ENCODE results near the gene KANK2.
A peak's percentile ranks its signal among the peaks of the same experiment; 100 is the strongest.

The KANK2 gene

DNA sequence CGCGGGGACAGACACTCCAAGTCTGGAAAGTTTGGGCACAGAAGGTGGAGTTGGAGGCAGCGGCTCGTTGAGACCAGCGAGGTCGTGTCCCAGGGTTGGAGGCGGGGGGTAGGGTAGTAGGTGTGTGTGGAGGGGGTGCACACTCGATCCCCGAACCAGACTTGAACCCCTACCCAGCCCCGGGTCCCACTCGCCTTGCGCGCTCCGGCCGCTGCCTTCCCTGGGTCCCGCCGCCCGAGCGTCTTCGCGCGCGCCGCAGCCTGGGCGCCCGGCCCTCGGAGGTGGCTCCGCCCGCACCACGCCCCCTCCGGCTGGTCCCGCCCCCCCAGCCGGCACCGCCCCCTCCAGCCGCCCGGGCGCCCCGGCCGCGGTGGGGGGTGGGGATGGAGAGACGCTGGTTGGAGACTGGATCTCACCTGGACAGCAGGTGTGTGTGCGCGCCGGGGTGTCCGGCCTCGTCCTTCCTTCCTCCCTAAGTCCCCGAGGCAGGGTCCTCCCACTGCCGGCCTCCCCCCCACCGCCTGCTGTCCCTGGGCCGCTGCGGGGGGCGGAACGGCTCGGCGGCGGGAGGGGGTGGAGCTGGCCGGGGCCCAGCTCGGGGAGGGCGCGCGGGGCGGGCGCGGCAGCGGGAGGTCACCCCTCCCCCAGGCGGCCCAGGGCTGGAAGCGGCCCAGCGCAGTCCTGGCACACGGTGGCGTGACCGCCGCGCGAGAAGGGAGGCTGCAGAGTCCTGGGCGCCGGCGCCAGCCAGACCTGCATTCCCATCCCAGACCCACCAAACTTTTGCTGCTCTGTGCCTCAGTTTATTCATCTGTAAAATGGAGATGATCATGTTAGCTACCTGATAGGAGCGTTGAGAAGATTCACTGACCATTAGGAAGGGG lies at the start of gene KANK2:
Gene KANK2, minus strand, starts transcription at position 255 of the 884 bp plus-strand sequence. CDS start 3,034 bp downstream, outside the sequence.
- H3K36me3 ChIP-seq (ENCODE audit: insufficient read depth, low read depth, low read length) = peaks cover 9% of the 10 kb centered on the region; the same call in 1 of the 2 replicates
- H3K27ac ChIP-seq (ENCODE audit: low read length) = no peak within 1 kb of the TSS
- peak within 1 kb of the TSS; percentile 78 for H3K4me3 ChIP-seq (ENCODE audit: low read length)
- H3K27me3 ChIP-seq (ENCODE audit: insufficient read depth, low read length) = no peaks in the 10 kb centered on the region
- H3K9ac ChIP-seq (ENCODE audit: low read depth, low read length) = peak within 1 kb of the TSS; percentile 78
- H3K9me3 ChIP-seq (ENCODE audit: insufficient read depth, low read depth, low read length) = no peaks in the 10 kb centered on the region
- no peaks in the 10 kb centered on the region for H3K4me1 ChIP-seq (ENCODE audit: insufficient read depth, low read length)

- H3K36me3 ChIP-seq (ENCODE audit: insufficient read depth, low read depth, low read length) = peaks cover 42% of the 10 kb centered on the region
- H3K9me3 ChIP-seq (ENCODE audit: insufficient read depth, low read depth, low read length) = no peaks in the 10 kb centered on the region
- no peaks in the 10 kb centered on the region for H3K27me3 ChIP-seq (ENCODE audit: insufficient read depth, low read length)
- H3K27ac ChIP-seq (ENCODE audit: low read length) = no peak overlapping the region
- H3K4me3 ChIP-seq (ENCODE audit: low read length) = no peak overlapping the region
- H3K9ac ChIP-seq (ENCODE audit: low read depth, low read length) = no peak overlapping the region
- H3K4me1 ChIP-seq (ENCODE audit: insufficient read depth, low read length) = no peaks in the 10 kb centered on the region
Measured at GRCh38 chr19:11246941-11247340, 49.6 kb upstream of the KANK2 start.

DNA sequence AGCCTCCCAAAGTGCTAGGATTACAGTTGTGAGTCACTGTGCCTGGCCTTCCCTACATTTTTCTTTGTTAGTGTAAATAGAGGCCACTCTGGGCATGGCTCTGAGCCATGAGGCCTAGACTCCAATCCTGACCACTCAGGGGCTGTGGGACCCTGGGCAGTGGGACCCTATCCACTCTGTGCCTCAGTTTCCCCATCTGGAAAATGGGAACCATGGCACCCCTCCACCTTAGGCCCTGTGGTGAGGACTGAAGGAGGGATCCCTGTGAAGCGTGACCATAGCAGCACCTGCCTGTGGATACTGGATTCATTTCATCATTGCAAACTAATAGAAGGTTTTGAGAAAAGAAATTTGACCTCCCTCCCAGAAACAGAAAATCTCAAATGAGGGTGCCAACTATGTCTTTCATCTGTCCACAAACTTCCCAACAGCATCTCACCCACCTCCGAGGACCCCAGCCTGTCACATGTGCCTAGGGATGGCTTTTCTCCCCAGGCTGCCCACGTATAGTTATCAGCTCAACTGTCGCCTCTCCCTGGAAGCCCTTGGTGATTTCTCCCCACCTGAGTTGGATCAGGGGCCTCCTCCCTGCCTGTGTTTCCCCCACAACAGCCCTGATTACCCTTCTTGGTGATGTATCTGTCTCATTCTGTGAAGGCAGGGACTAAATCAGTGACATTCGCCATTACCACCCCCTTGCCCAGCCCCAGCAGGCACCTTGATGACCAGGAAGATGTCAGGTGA lies 47.7 kb upstream of the KANK2 start:
- peaks cover 30% of the 10 kb centered on the region for H3K36me3 ChIP-seq (ENCODE audit: insufficient read depth, low read depth, low read length)
- no peak overlapping the region for H3K27ac ChIP-seq (ENCODE audit: low read length)

DNA sequence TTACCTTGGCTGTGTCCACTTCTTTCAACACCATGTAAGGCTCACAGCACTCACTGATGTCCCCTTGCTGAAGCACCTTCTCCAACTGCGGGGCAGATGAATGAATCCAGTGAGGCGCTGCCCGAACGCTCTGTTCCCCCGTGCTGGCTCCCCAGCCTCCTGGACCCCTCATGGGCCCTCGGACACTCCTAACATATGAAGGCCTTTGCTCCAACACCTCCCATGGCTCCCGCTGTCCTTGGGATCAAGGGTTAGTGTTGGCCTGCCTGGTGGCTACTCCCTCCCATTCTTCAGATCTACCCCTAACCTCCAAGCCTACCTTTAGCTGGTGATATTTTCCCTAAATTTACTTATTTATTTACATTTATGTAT lies 46.4 kb upstream of the KANK2 start:
- Histone ChIP-seq H3K4me1 (ENCODE audit: insufficient read depth, low read length) (no peaks in the 10 kb centered on the region), H3K27ac (ENCODE audit: low read length) (no peak overlapping the region), H3K9me3 (ENCODE audit: insufficient read depth, low read depth, low read length) (no peaks in the 10 kb centered on the region), H3K4me3 (ENCODE audit: low read length) (peak overlapping the region; percentile 33; the same call in 1 of the 2 replicates), H3K9ac (ENCODE audit: low read depth, low read length) (no peak overlapping the region), H3K36me3 (ENCODE audit: insufficient read depth, low read depth, low read length) (peaks cover 29% of the 10 kb centered on the region), H3K27me3 (ENCODE audit: insufficient read depth, low read length) (no peaks in the 10 kb centered on the region)

More for the DNA sequence above, 47.7 kb upstream of the KANK2 start:
- Histone ChIP-seq H3K9ac (ENCODE audit: low read depth, low read length) (no peak overlapping the region), H3K9me3 (ENCODE audit: insufficient read depth, low read depth, low read length) (no peaks in the 10 kb centered on the region), H3K27me3 (ENCODE audit: insufficient read depth, low read length) (no peaks in the 10 kb centered on the region), H3K4me3 (ENCODE audit: low read length) (no peak overlapping the region), H3K4me1 (ENCODE audit: insufficient read depth, low read length) (no peaks in the 10 kb centered on the region)

DNA sequence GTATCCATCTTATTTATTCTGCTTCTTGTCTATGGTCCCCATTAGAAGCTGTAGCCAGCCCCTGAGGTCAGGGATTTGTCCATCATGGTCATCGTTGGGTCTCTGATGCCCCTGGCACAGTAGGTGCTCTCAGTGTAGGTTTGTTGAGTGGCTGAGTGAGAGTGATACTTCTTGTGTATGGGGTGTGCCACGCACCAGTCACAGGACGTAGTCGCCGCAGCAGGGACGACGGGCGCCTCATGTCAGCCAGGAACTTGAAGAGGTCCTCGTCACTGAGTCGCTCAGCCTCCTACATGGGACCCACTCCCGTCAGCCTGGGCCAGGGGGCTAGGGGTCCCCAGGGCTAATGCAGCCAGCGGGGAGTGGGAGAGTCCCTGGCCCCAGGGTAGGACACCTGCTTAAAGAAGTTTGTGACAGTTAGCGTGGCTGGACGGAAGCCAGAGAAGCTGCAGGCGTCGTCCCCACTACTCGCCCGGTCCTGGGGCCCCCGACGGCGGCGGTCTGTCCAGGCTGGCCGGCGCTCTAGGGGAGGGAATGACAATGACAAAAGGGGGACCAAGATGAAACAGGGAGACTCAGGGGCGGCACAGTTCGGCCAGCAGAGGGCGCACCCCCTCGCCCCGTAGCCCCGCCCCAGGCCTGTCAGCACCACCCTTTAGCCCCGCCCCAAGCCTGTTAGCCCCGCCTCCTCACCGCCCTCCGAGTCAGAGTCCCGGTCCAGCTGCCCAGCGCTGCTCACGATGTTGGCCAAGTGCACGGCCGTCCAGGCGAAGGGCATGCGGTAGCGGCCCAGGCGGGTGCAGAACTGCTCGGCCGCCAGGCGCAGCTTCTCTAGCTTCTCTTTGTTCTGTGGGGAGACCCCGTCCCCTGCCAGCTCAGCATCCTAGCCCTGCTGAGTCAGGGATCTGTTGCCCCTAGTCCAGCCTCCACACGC lies 45.8 kb upstream of the KANK2 start:
- Histone ChIP-seq H3K27ac (ENCODE audit: low read length) (no peak overlapping the region), H3K36me3 (ENCODE audit: insufficient read depth, low read depth, low read length) (peaks cover 25% of the 10 kb centered on the region), H3K9me3 (ENCODE audit: insufficient read depth, low read depth, low read length) (no peaks in the 10 kb centered on the region), H3K4me3 (ENCODE audit: low read length) (peak overlapping the region; percentile 33; the same call in 1 of the 2 replicates), H3K9ac (ENCODE audit: low read depth, low read length) (no peak overlapping the region), H3K27me3 (ENCODE audit: insufficient read depth, low read length) (no peaks in the 10 kb centered on the region), H3K4me1 (ENCODE audit: insufficient read depth, low read length) (no peaks in the 10 kb centered on the region)

GRCh38 chr19:11242025-11242424 lies 44.7 kb upstream of the KANK2 start:
- Histone ChIP-seq H3K4me3 (ENCODE audit: low read length) (no peak overlapping the region), H3K9ac (ENCODE audit: low read depth, low read length) (no peak overlapping the region), H3K27me3 (ENCODE audit: insufficient read depth, low read length) (no peaks in the 10 kb centered on the region), H3K9me3 (ENCODE audit: insufficient read depth, low read depth, low read length) (no peaks in the 10 kb centered on the region), H3K36me3 (ENCODE audit: insufficient read depth, low read depth, low read length) (peaks cover 14% of the 10 kb centered on the region), H3K27ac (ENCODE audit: low read length) (no peak overlapping the region), H3K4me1 (ENCODE audit: insufficient read depth, low read length) (no peaks in the 10 kb centered on the region)

DNA sequence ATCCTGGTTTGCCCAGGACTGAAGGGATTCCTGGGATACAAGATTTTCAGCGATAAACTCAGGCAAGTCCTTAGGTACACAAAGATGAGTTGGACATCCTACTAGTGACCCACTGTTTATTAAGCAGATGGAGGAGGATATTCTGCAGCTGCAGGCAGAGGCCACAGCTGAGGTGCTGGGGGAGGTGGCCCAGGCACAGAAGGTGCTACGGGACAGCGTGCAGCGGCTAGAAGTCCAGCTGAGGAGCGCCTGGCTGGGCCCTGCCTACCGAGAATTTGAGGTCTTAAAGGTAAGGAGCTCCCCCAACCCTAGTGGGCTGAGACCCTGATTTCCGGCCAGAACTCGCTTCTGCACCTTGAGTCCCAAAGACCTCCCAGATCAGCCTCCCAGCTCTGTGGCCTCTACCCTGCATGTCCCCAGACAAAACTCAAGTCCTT lies 42.7 kb upstream of the KANK2 start:
- Histone ChIP-seq H3K27ac (ENCODE audit: low read length) (no peak overlapping the region), H3K9me3 (ENCODE audit: insufficient read depth, low read depth, low read length) (no peaks in the 10 kb centered on the region)

DNA sequence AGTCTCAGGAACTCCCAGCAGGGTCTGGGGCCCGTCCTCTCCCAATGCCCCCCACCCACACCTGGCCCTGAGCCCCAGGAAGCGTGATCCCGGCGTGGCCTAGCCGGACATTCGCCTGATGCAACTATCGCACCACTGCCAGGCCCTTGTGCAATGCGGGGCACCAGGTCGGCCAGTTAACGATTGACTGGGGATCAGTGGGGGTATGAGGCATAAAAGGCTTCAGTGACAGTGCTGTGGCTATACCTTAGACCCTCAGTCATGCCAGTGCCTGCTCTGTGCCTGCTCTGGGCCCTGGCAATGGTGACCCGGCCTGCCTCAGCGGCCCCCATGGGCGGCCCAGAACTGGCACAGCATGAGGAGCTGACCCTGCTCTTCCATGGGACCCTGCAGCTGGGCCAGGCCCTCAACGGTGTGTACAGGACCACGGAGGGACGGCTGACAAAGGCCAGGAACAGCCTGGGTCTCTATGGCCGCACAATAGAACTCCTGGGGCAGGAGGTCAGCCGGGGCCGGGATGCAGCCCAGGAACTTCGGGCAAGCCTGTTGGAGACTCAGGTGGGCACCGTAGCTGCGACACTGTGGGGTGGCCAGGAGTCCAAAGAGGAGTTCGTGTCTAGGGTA lies 42.1 kb upstream of the KANK2 start, which contains the start of gene ANGPTL8:
Gene ANGPTL8, plus strand, starts transcription at position 243 of the 624 bp plus-strand sequence. Its CDS starts 19 bp downstream, at position 262.
- Histone ChIP-seq H3K4me1 (ENCODE audit: insufficient read depth, low read length) (no peaks in the 10 kb centered on the region), H3K27me3 (ENCODE audit: insufficient read depth, low read length) (no peaks in the 10 kb centered on the region), H3K36me3 (ENCODE audit: insufficient read depth, low read depth, low read length) (peaks cover 18% of the 10 kb centered on the region), H3K4me3 (ENCODE audit: low read length) (no peak within 1 kb of the TSS), H3K9me3 (ENCODE audit: insufficient read depth, low read depth, low read length) (no peaks in the 10 kb centered on the region), H3K27ac (ENCODE audit: low read length) (no peak within 1 kb of the TSS), H3K9ac (ENCODE audit: low read depth, low read length) (no peak within 1 kb of the TSS)

More for the DNA sequence above, 42.7 kb upstream of the KANK2 start:
- no peak overlapping the region for H3K4me3 ChIP-seq (ENCODE audit: low read length)
- no peaks in the 10 kb centered on the region for H3K27me3 ChIP-seq (ENCODE audit: insufficient read depth, low read length)
- H3K4me1 ChIP-seq (ENCODE audit: insufficient read depth, low read length) = no peaks in the 10 kb centered on the region
- H3K36me3 ChIP-seq (ENCODE audit: insufficient read depth, low read depth, low read length) = peaks cover 18% of the 10 kb centered on the region
- H3K9ac ChIP-seq (ENCODE audit: low read depth, low read length) = no peak overlapping the region

DNA sequence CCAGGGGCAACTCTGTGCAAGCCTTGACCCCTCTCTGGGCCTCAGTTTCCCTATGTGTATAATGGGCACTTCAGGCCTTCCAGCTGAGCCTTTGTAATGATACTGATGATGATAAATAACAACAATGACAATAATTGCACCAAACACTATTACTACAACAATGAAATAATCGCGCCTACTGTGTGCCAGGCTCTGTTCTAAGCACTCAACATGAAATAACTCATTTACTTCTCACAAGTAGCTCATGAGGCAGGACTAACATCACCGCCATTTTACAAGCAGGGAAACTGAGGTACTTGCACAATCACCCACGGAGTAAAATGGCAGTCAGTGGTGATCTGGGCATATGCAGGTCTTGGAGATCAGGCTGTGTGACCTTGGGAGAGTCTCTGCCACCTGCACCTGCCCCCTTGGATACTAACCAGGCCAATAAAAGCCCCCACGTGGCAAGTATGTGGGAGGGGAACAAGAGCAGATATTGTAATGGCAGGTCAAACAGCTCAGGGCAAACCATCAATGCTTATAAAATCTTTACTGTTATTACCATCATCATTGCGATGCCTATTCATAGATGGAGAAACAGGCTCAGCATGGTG lies 41.5 kb upstream of the KANK2 start:
- H3K27me3 ChIP-seq (ENCODE audit: insufficient read depth, low read length) = no peaks in the 10 kb centered on the region
- no peaks in the 10 kb centered on the region for H3K4me1 ChIP-seq (ENCODE audit: insufficient read depth, low read length)
- H3K9me3 ChIP-seq (ENCODE audit: insufficient read depth, low read depth, low read length) = no peaks in the 10 kb centered on the region
- H3K36me3 ChIP-seq (ENCODE audit: insufficient read depth, low read depth, low read length) = peaks cover 18% of the 10 kb centered on the region
- no peak overlapping the region for H3K27ac ChIP-seq (ENCODE audit: low read length)
- H3K4me3 ChIP-seq (ENCODE audit: low read length) = no peak overlapping the region
- H3K9ac ChIP-seq (ENCODE audit: low read depth, low read length) = no peak overlapping the region

DNA sequence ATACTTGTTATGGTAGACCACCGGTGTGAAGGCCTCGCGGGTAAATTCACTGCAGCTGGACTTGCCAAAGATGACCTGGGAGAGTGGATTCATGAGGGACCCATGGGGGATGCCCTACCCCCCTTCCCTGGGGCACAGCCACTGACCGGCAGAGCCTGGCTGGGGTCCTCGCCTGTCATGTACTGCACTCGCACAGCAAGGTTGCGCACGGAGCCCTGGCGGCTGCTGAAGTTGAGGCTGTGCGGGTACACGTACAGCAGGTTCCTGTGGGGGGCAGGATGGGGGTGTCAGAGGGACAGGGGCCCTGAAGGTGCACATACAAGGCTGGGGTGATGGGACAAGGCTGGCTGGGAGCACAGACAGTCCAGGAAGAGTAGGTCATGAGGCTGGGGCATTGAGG lies 40.7 kb upstream of the KANK2 start:
- no peaks in the 10 kb centered on the region for H3K27me3 ChIP-seq (ENCODE audit: insufficient read depth, low read length)
- no peaks in the 10 kb centered on the region for H3K9me3 ChIP-seq (ENCODE audit: insufficient read depth, low read depth, low read length)
- H3K27ac ChIP-seq (ENCODE audit: low read length) = no peak overlapping the region
- H3K4me3 ChIP-seq (ENCODE audit: low read length) = no peak overlapping the region
- no peak overlapping the region for H3K9ac ChIP-seq (ENCODE audit: low read depth, low read length)
- no peaks in the 10 kb centered on the region for H3K4me1 ChIP-seq (ENCODE audit: insufficient read depth, low read length)
- peaks cover 21% of the 10 kb centered on the region for H3K36me3 ChIP-seq (ENCODE audit: insufficient read depth, low read depth, low read length)

Measured in iPS-20b (cell line).